ENCODE results near the gene FLYWCH2. TPM values are rescaled to one million over a fixed set of nuclear protein-coding genes. Genes with fewer than 3 reads are reported as not detected.
A peak's percentile ranks its signal among the peaks of the same experiment; 100 is the strongest.
"Not testable (repeated sequence)": the region's sequence is repeated elsewhere in the genome, so short reads cannot be mapped to it uniquely, and the experiment has no call there.

FLYWCH2 gene
- total RNA-seq, 1 donor from 2014 or later: 37.0 TPM

GRCh38 chr16:2914233-2914632 lies 31.2 kb downstream of the FLYWCH2 start:
- DNase-seq: no peak

- DNase-seq: no peak
Observed at GRCh38 chr16:2915196-2915929, 32.3 kb downstream of the FLYWCH2 start.

DNA sequence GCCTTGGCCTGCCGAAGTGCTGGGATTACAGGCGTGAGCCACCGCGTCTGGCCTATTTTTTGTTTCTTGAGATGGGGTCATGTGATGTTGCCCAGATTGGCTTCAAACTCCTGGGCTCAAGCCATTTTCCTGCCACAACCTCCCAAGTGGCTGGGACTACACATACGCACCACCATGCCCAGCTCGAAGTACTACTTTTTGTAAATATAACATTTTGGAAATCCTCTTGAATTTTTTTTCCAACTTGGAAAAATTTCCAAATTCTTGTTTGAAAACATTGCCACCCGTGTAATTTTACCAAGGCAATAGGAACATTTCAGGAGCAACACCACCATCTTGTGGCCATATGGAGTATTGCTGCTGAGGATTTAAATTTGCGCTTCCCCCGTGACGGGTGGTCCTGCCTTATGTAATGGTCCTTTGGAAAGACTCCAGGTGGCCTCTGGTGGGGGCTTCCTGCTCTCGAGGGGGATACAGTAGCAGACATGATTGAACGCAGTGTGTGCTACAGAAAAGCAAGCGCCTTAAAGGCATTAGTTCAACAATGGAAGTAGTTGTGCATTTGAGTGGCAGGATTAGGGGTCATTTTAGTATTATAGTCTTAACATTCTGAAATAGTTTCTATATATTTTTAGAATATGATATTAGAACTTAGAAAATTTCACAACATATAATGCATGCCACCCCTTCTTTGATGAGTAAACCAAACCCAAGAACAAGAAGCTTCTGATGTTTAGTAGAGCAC lies 36.7 kb downstream of the FLYWCH2 start:
- peak; percentile 93 for DNase-seq

DNA sequence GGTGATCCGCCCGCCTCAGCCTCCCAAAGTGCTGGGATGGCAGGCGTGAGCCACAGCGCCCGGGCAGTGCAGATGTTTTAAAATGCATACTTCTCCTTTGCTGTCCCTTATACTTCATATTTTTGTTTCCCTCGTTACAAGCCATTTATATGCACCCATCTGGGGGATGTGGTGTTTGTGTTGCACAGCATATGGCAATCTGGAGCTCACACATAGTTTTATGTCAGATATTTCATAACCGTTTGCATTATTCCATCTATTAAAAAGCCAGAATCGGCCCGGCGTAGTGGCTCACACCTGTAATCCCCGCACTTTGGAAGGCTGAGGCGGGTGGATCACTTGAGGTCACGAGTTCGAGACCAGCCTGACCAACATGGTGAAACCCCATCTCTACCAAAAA lies 40.5 kb downstream of the FLYWCH2 start:
- DNase-seq: no peak

- peak; percentile 45 for DNase-seq
Observed at GRCh38 chr16:2924901-2925755, 42.1 kb downstream of the FLYWCH2 start.

DNA sequence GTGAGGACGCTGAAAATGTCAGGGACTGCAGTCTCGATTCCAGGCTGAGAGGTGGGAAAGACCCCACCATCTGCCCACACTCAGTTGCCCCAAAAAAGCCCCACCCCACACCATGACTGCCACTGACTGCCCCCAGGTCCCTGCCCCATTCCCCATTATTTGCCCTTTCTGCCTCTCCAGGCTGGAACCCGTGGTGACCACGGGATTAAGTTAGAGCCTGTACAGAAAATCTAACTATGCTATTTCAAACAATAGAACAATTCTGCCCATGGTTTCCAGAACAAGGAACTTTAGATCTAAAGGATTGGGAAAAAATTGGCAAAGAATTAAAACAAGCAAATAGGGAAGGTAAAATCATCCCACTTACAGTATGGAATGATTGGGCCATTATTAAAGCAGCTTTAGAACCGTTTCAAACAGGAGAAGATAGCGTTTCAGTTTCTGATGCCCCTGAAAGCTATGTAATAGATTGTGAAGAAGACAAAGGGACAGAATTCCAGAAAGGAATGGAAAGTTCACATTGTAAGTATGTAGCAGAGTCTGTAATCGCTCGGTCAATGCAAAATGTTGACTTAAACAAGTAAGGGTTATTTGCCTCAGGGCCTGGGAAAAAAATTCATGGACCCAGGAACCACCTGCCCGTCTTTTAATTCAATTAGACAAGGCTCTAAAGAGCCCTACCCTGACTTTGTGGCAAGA lies 43.1 kb downstream of the FLYWCH2 start:
- DNase-seq: no peak

GRCh38 chr16:2926650-2926999 lies 43.6 kb downstream of the FLYWCH2 start:
- DNase-seq: no peak

DNA sequence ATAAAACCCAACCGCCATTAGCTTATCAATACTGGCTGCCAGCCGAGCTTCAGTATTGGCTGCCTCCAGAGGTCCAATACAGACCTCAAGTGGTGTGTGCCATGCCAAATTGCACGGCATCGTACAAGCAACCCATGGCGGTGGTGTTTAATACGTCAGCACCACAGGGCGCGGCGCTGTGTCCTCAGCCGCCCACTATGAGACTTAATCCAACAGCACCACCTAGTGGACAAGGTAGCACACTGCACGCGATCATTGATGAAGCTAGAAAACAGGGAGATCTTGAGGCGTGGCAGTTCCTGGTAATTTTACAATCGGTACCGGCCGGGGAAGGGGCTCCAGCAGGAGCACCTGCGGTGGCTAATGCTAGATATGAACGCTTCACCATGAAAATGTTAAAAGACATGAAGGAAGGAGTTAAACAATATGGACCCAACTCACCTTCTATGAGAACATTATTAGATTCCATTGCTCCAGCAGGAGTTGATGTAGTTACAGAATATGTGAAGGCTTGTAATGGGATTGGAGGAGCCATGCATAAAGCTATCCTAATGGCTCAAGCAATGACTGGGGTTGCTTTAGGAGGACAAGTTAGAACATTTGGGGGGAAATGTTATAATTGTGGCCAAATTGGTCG lies 44.1 kb downstream of the FLYWCH2 start:
- DNase-seq: peak; percentile 94

DNA sequence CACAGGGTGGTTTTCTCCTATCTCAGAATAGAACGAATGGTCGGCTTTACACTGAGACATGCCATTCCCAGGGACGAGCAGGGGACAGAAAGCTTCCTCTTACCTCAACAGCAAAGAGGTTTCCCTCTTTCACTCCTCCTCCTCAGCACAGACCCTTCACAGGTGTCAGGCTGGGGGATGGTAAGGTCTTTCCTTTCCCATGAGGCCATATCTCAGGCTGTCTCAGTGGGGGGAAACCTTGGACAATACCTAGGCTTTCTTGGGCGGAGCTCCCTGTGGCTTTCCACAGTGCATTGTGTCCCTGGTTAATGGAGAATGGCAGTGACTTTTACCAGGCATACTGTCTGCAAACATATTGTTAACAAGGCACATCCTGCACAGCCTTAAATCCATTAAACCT lies 45.1 kb downstream of the FLYWCH2 start:
- not testable (repeated sequence) for DNase-seq

- no peak for DNase-seq
Observed at GRCh38 chr16:2928796-2929195, 45.8 kb downstream of the FLYWCH2 start.

- no peak for DNase-seq
Observed at GRCh38 chr16:2929693-2930092, 46.7 kb downstream of the FLYWCH2 start.

DNA sequence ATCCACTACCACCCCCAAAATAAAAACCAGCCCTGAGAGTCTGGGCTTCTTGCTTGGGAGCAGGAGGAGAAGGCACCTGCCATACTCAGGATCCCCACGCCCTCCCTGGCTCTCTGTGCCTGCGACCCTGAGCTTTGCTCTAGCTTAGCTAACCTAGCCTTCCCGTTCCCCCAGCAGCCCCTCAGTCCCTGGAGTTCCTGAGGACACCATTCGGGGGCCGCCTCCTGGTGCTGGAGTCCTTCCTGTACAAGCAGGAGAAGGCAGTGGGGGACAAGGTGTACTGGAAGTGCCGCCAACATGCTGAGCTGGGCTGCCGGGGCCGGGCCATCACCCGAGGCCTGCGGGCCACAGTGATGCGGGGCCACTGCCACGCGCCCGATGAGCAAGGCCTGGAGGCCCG lies 47.2 kb downstream of the FLYWCH2 start:
- no peak for DNase-seq

- DNase-seq: not testable (repeated sequence)
Observed at GRCh38 chr16:2931231-2931914, 48.4 kb downstream of the FLYWCH2 start.

DNA sequence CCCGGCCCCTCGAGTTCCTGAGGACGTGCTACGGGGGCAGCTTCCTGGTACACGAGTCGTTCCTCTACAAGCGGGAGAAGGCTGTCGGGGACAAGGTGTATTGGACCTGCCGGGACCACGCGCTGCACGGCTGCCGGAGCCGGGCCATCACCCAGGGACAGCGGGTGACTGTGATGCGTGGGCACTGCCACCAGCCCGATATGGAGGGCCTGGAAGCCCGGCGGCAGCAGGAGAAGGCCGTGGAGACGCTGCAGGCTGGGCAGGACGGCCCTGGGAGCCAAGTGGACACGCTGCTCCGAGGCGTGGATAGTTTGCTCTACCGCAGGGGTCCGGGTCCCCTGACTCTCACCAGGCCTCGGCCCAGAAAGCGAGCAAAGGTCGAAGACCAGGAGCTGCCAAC lies 50.1 kb downstream of the FLYWCH2 start:
- DNase-seq: no peak

DNA sequence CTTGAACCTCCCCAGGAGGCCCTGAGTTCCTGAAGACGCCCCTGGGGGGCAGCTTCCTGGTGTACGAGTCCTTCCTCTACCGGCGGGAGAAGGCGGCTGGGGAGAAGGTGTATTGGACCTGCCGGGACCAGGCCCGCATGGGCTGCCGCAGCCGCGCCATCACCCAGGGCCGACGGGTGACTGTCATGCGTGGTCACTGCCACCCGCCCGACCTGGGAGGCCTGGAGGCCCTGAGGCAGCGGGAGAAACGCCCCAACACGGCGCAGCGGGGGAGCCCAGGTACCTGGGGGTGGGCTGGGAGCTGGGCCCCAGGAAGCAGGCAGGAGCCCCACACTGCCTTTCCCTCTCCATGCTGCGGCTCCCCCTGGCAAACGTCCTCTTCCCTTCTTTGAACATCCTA lies 50.7 kb downstream of the FLYWCH2 start:
- no peak for DNase-seq

DNA sequence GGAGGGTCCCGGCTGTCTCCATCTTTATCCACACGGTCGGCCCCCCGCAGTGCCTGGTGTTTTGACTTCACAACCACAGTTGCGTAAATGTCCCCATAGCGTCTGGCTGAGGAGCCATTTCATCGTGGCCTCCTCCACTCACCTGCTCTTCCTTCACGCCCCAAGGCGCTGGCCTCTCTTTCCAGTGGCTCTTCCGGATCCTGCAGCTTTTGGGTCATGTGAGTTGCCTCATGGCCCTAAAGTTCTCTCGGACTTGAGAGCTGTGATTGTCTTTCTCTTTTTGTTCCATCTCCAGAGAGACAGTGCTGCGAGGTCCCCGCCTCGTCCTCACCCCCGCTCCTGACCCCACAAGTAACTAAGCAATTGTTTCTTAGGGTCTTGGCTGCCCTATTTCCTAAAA lies 51.4 kb downstream of the FLYWCH2 start:
- no peak for DNase-seq

GRCh38 chr16:2936436-2937011 lies 53.5 kb downstream of the FLYWCH2 start:
- no peak for DNase-seq

GRCh38 chr16:2937170-2937569 lies 54.2 kb downstream of the FLYWCH2 start:
- no peak for DNase-seq

DNA sequence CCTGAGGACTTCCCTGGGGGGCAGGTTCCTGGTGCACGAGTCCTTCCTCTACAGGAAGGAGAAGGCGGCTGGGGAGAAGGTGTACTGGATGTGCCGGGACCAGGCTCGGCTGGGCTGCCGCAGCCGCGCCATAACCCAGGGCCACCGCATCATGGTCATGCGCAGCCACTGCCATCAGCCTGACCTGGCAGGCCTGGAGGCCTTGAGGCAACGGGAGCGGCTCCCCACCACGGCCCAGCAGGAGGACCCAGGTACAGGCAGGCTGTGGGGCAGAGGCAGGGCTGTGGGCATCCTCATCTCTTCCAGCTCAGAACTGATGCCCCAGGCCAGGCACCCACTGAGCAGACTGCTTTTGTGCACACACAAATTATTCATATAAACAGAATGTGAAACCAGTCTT lies 55.2 kb downstream of the FLYWCH2 start:
- DNase-seq: no peak

DNA sequence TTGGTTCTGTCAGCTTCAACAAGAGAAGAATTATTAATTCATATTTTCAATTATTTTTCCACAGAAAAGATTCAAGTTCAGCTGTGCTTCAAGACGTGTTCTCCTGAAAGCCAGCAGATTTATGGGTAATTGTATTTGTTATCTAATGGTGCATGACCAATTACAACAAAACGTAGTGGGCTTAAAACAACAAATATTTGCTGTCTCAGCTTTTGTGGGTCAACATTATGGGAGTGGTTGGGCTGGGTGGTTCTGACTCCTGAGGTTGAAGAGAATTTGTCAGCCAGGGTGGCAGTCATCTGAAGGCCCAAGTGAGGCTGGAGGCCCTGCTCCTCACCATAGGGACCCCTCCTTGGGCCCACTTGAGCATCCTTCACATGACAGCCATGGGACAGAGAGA lies 57.0 kb downstream of the FLYWCH2 start:
- no peak for DNase-seq

- no peak for DNase-seq
Observed at GRCh38 chr16:2942045-2942444, 59.0 kb downstream of the FLYWCH2 start.

All from tongue (tissue), 2 donors.